Activated B cell treated with CpG ODN at 0.5 μM for 24 hours (primary cell): ENCODE results near the gene ADAMTS16. TPM values are rescaled to one million over a fixed set of nuclear protein-coding genes. Genes with fewer than 3 reads are reported as not detected.

Experiments used
- ATAC-seq: fragments of 200-7000 bp; cut with Tn5 transposase; one replicate; pipeline ENCODE4 v1.10.0; 2021; ENCODE audit warnings: low read depth, mild to moderate bottlenecking, moderate library complexity
- CTCF ChIA-PET: fragments of 350-600 bp; sonication (Branson Sonifier 250); formaldehyde crosslinking; loops from one replicate; lab custom pipeline; 2021; ENCODE audit warnings: antibody characterized with exemption; lab: Charles Lee
- POLR2A ChIA-PET: fragments of 350-600 bp; sonication (Branson Sonifier 250); formaldehyde crosslinking; loops from one replicate; lab custom pipeline; 2021; ENCODE audit warnings: antibody characterized with exemption; lab: Charles Lee
- DNase-seq: peaks from one replicate; pipeline ENCODE4 v3.0.0; 2022
- H3K27ac Mint-ChIP-seq: one replicate; pipeline ENCODE4 v1.8.0; 2020; ENCODE audit warnings: mixed read lengths
- H3K27me3 Mint-ChIP-seq: one replicate; pipeline ENCODE4 v1.8.0; 2021; ENCODE audit warnings: mixed read lengths
- H3K36me3 Mint-ChIP-seq: one replicate; pipeline ENCODE4 v1.8.0; 2021; ENCODE audit warnings: low read depth, mixed read lengths
- H3K4me1 Mint-ChIP-seq: one replicate; pipeline ENCODE4 v1.8.0; 2021; ENCODE audit warnings: mixed read lengths
- H3K4me3 Mint-ChIP-seq: one replicate; pipeline ENCODE4 v1.8.0; 2020; ENCODE audit warnings: mild to moderate bottlenecking, mixed read lengths
- H3K9me3 Mint-ChIP-seq: one replicate; pipeline ENCODE4 v1.8.0; 2020; ENCODE audit warnings: mixed read lengths
- CTCF ChIP-seq: fragments of 200-600 bp; IDR thresholded peaks from one replicate; pipeline ENCODE4 v1.8.0; 2022; ENCODE audit warnings: antibody characterized with exemption, mild to moderate bottlenecking
- intact Hi-C: fragments of 100-400 bp; cut with micrococcal nuclease; formaldehyde crosslinking; loops from one replicate; pipeline ENCODE4 v1.15.1; 2024
- total RNA-seq: library from RNA; stranded (reverse); gene quantifications from 2 replicates; pipeline ENCODE4 v1.2.3, GENCODE V29; 2022

ADAMTS16 gene
- total RNA-seq, 1 donor from 2014 or later, result not detected

GRCh38 chr5:5266297-5266696 lies 126.2 kb downstream of the ADAMTS16 start:
- intact Hi-C loops, result no loop called here
- Mint-ChIP-seq H3K27me3 (no peaks in the 10 kb centered on the region), H3K4me3 (no peak overlapping the region), H3K27ac (no peak overlapping the region), H3K36me3 (no peaks in the 10 kb centered on the region), H3K4me1 (no peaks in the 10 kb centered on the region), H3K9me3 (no peaks in the 10 kb centered on the region)
- no peak for TF ChIP-seq CTCF
- ATAC-seq (no peak), DNase-seq (no peak)
- ChIA-PET POLR2A (no interaction called here), CTCF (no interaction called here)

DNA sequence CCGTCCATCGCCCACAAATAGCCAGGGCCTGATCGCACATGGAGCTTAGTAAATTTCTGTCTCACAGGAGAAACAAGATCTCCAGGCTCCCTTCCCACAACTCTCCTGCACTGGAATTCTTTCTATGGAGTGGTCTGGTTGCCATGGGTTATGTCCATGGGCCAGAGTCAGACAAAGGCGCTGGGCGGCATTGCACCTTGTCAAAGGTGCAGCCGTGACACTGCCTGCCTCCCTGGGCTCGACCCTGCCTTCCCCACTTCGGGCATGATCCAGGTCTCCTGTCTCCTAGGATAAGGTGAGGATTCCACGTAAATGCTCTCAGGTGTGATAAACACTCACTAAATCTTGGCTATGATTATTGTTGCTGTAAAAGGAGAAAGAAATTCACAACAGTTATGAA lies 130.0 kb downstream of the ADAMTS16 start:
- Mint-ChIP-seq H3K4me1 (no peaks in the 10 kb centered on the region), H3K4me3 (no peak overlapping the region), H3K36me3 (no peaks in the 10 kb centered on the region), H3K27ac (no peak overlapping the region), H3K27me3 (no peaks in the 10 kb centered on the region), H3K9me3 (no peaks in the 10 kb centered on the region)
- CTCF ChIA-PET, result no interaction called here
- no peak for DNase-seq
- POLR2A ChIA-PET, result no interaction called here
- TF ChIP-seq CTCF, result no peak
- ATAC-seq, result no peak
- intact Hi-C loops, result no loop called here

GRCh38 chr5:5270958-5271785 lies 131.0 kb downstream of the ADAMTS16 start:
- intact Hi-C loops, result no loop called here
- CTCF ChIA-PET, result no interaction called here
- Mint-ChIP-seq H3K9me3 (no peaks in the 10 kb centered on the region), H3K27ac (no peak overlapping the region), H3K4me1 (no peaks in the 10 kb centered on the region), H3K36me3 (no peaks in the 10 kb centered on the region), H3K4me3 (no peak overlapping the region), H3K27me3 (no peaks in the 10 kb centered on the region)
- DNase-seq, result no peak
- POLR2A ChIA-PET, result no interaction called here
- TF ChIP-seq CTCF, result no peak
- ATAC-seq, result no peak

- ATAC-seq (no peak), DNase-seq (no peak)
- H3K27ac Mint-ChIP-seq, result no peak overlapping the region
- intact Hi-C loops, result no loop called here
- ChIA-PET POLR2A (no interaction called here), CTCF (no interaction called here)
- H3K36me3 Mint-ChIP-seq, result no peaks in the 10 kb centered on the region
- TF ChIP-seq CTCF, result no peak
- no peak overlapping the region for H3K4me3 Mint-ChIP-seq
- no peaks in the 10 kb centered on the region for H3K4me1 Mint-ChIP-seq
- no peaks in the 10 kb centered on the region for H3K27me3 Mint-ChIP-seq
- no peaks in the 10 kb centered on the region for H3K9me3 Mint-ChIP-seq
Measured at GRCh38 chr5:5271786-5272321, 131.7 kb downstream of the ADAMTS16 start.

DNA sequence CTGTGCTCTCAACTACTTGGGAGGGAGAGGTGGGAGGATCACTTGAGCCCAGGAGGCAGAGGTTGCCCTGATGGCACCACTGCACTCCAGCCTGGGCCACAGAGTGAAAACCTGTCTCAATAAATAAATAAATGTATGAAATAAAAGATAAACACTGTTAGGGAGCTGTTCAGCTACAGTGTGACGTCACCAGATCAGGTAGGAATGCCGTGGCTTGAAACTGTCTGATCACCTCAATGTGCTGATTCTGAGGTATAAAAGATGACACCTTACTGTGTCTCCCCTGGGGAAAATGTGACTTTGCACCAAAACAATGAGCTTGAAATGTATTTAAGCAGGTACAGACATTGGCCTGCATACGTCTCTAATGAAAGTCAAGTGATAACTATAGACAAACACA lies 133.3 kb downstream of the ADAMTS16 start:
- H3K4me1 Mint-ChIP-seq, result no peaks in the 10 kb centered on the region
- DNase-seq (no peak), ATAC-seq (no peak)
- CTCF ChIA-PET, result no interaction called here
- no peaks in the 10 kb centered on the region for H3K27me3 Mint-ChIP-seq
- POLR2A ChIA-PET, result no interaction called here
- intact Hi-C loops, result no loop called here
- TF ChIP-seq CTCF, result no peak
- no peaks in the 10 kb centered on the region for H3K9me3 Mint-ChIP-seq
- H3K36me3 Mint-ChIP-seq, result no peaks in the 10 kb centered on the region
- no peak overlapping the region for H3K4me3 Mint-ChIP-seq
- H3K27ac Mint-ChIP-seq, result no peak overlapping the region
